Esophagus muscularis mucosa (tissue), 4 donors: ENCODE measurements around the gene VGLL4. TPM values are rescaled to one million over a fixed set of nuclear protein-coding genes. Genes with fewer than 3 reads are reported as not detected.

Experiments
- DNase-seq: peaks from one replicate; pipeline ENCODE4 v3.0.0-alpha.2; 2017; ENCODE audit errors: extremely low spot score
- H3K27ac ChIP-seq, 4 donors: fragments of 200-600 bp; sonication (generic); replicated peaks in 1 of 4; 1 replicate in 3 of 4; 2 replicates in 1 of 4; pipeline ENCODE4 v1.5.1; 2016 to 2019; ENCODE audit warnings: mild to moderate bottlenecking in 1 of 4
- H3K27me3 ChIP-seq, 4 donors: fragments of 200-600 bp; sonication (generic); one replicate each; pipeline versions ENCODE4 v1.5.1 to v1.6.0; 2016 to 2019
- H3K36me3 ChIP-seq, 4 donors: fragments of 200-600 bp; sonication (generic); one replicate each; pipeline ENCODE4 v1.5.1; 2016 to 2019
- H3K4me1 ChIP-seq, 4 donors: fragments of 200-600 bp; sonication (generic); one replicate each; pipeline ENCODE4 v1.5.1; 2016 to 2019
- H3K4me3 ChIP-seq, 4 donors: fragments of 200-600 bp; sonication (generic); 1 replicate in 2 of 4; 2 replicates in 2 of 4; pipeline ENCODE4 v1.5.1; 2016 to 2019; ENCODE audit warnings: mild to moderate bottlenecking in 4 of 4, moderate library complexity in 1 of 4
- H3K9me3 ChIP-seq, 4 donors: fragments of 200-600 bp; sonication (generic); 1 replicate in 3 of 4; 2 replicates in 1 of 4; pipeline ENCODE4 v1.5.1; 2016 to 2019
- CTCF ChIP-seq, 3 experiments: fragments of 200-600 bp in 2 of 3; fragments of 450-650 bp in 1 of 3; sonication (generic) in 2 of 3; IDR thresholded peaks; one replicate each; pipeline ENCODE4 v1.5.1; 2017 to 2019; ENCODE audit warnings: antibody characterized with exemption in 3 of 3, mild to moderate bottlenecking in 2 of 3, moderate library complexity in 1 of 3
- EP300 ChIP-seq: sonication (generic); formaldehyde crosslinking; IDR thresholded peaks from one replicate; pipeline ENCODE4 v1.6.1; 2017; ENCODE audit warnings: antibody characterized with exemption
- POLR2A ChIP-seq: fragments of 450-650 bp; IDR thresholded peaks from one replicate; pipeline ENCODE4 v1.6.1; 2017; ENCODE audit warnings: antibody characterized with exemption, moderate library complexity, mild to moderate bottlenecking, low read depth
- POLR2AphosphoS5 ChIP-seq, 2 donors: sonication (generic); formaldehyde crosslinking; IDR thresholded peaks; one replicate each; pipeline ENCODE4 v1.6.1; 2017; ENCODE audit warnings: antibody characterized with exemption in 2 of 2
- WGBS: methylation state at CpG from one replicate; pipeline ENCODE4 v1.1.5; 2018; 5-methylcytosine and 5-hydroxymethylcytosine counted together
- intact Hi-C: fragments of 100-400 bp; cut with DNase I; formaldehyde crosslinking; loops from one replicate; pipeline ENCODE4 v1.15.1; 2023
- total RNA-seq, 4 donors: library from RNA; depleted of rRNA; stranded (reverse); fragments of >200 nt; gene quantifications; one replicate each; pipeline versions ENCODE4 v1.1.0 to v1.2.1, GENCODE V29; 2016

The VGLL4 gene
- total RNA-seq, 4 donors from 2014 or later, result 51.5 to 222 (median 80.7) TPM

DNA sequence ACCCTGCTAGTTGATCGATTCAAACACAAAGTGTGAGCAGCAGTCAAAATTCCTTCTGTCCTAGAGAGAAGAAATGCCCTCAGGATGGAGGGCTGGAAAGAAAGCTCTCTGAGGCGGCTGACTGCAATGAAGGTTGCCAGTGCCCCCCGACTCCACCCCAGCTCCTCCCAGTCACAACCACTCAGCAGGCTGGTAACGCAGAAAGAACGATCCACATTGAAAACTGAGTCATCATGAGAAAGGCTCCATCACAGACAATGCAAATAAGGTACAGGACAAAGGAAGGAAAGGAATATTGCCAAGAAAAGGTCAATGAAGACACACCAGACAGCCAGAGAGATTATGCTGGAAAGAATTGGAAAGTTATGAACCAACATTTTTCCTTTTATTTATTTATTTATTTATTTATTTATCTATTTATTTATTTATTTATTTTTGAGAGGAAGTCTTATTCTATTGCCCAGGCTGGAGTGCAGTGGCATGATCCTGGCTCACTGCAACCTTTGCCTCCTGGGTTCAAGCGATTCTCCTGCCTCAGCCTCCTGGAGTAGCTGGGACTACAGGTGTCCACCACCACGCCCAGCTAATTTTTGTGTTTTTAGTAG is 17.4 kb upstream of the VGLL4 start:
- no peak for DNase-seq
- Histone ChIP-seq H3K4me3 (no peak overlapping the region), H3K9me3 (no peaks in the 10 kb centered on the region), H3K36me3 (no peaks in the 10 kb centered on the region), H3K4me1 (peaks cover 4 to 31% (median 16%) of the 10 kb centered on the region in 4 donors), H3K27ac (no peak overlapping the region), H3K27me3 (no peaks in the 10 kb centered on the region)
- intact Hi-C loops, result no loop called here
- WGBS, result 91% methylated on average over 7 of the region's 7 CpGs
- TF ChIP-seq POLR2AphosphoS5 (IDR thresholded peaks at IDR 0.05) (no peak), CTCF (IDR thresholded peaks at IDR 0.05) (no peak)

- H3K4me1 ChIP-seq, result peaks cover 4 to 35% (median 16%) of the 10 kb centered on the region in 4 donors
- no peak overlapping the region for H3K27ac ChIP-seq
- no peak for TF ChIP-seq POLR2A
- TF ChIP-seq POLR2AphosphoS5 (IDR thresholded peaks at IDR 0.05), result no peak
- TF ChIP-seq CTCF (IDR thresholded peaks at IDR 0.05), result no peak
- TF ChIP-seq EP300, result no peak
- no peaks in the 10 kb centered on the region for H3K9me3 ChIP-seq
- no peak for DNase-seq
- 74% methylated on average over 3 of the region's 3 CpGs for WGBS
- H3K27me3 ChIP-seq, result no peaks in the 10 kb centered on the region
- intact Hi-C loops, result no loop called here
- H3K36me3 ChIP-seq, result no peaks in the 10 kb centered on the region
- H3K4me3 ChIP-seq, result no peak overlapping the region
Observed at GRCh38 chr3:11660242-11660641, 16.5 kb upstream of the VGLL4 start.

- DNase-seq, result no peak
- no peak for TF ChIP-seq EP300
- no peak for TF ChIP-seq POLR2A
- no peak for TF ChIP-seq POLR2AphosphoS5 (IDR thresholded peaks at IDR 0.05)
- no peak for TF ChIP-seq CTCF (IDR thresholded peaks at IDR 0.05)
- H3K27me3 ChIP-seq, result no peaks in the 10 kb centered on the region
- intact Hi-C loops, result no loop called here
- no peaks in the 10 kb centered on the region for H3K36me3 ChIP-seq
- no peak overlapping the region for H3K27ac ChIP-seq
- peaks cover 4 to 35% (median 16%) of the 10 kb centered on the region in 4 donors for H3K4me1 ChIP-seq
- no peak overlapping the region for H3K4me3 ChIP-seq
- H3K9me3 ChIP-seq, result no peaks in the 10 kb centered on the region
- 58% methylated on average over 5 of the region's 5 CpGs for WGBS
Observed at GRCh38 chr3:11658180-11658579, 14.5 kb upstream of the VGLL4 start.

- no peak for DNase-seq
- Histone ChIP-seq H3K9me3 (no peaks in the 10 kb centered on the region), H3K4me3 (no peak overlapping the region), H3K27ac (no peak overlapping the region), H3K4me1 (peaks cover 4 to 33% (median 20%) of the 10 kb centered on the region in 4 donors), H3K27me3 (no peaks in the 10 kb centered on the region), H3K36me3 (no peaks in the 10 kb centered on the region)
- intact Hi-C loops, result no loop called here
- WGBS, result 77% methylated on average over 13 of the region's 13 CpGs
- TF ChIP-seq EP300, result no peak
- no peak for TF ChIP-seq CTCF (IDR thresholded peaks at IDR 0.05)
- no peak for TF ChIP-seq POLR2AphosphoS5 (IDR thresholded peaks at IDR 0.05)
- TF ChIP-seq POLR2A, result no peak
Observed at GRCh38 chr3:11655196-11655928, 11.6 kb upstream of the VGLL4 start.
